HFFc6 (cell line): ENCODE results near the gene TBK1. TPM values are rescaled to one million over a fixed set of nuclear protein-coding genes. Genes with fewer than 3 reads are reported as not detected.

ENCODE experiments used
- DNase-seq: peaks from one replicate; pipeline ENCODE4 v3.0.0-alpha.2; 2018
- H3K27ac Mint-ChIP-seq: 2 replicates; pipeline ENCODE4 v1.8.0; 2020; ENCODE audit warnings: mild to moderate bottlenecking, mixed read lengths
- H3K27me3 Mint-ChIP-seq: 2 replicates; pipeline ENCODE4 v1.8.0; 2021; ENCODE audit warnings: mild to moderate bottlenecking, moderate library complexity, mixed read lengths; ENCODE audit not compliant: insufficient read depth
- H3K36me3 Mint-ChIP-seq: 2 replicates; pipeline ENCODE4 v1.8.0; 2021; ENCODE audit warnings: low read depth, mixed read lengths
- H3K4me1 Mint-ChIP-seq: 2 replicates; pipeline ENCODE4 v1.8.0; 2020; ENCODE audit warnings: low read depth, mixed read lengths
- H3K4me3 Mint-ChIP-seq: 2 replicates; pipeline ENCODE4 v1.8.0; 2020; ENCODE audit warnings: mild to moderate bottlenecking, moderate library complexity, mixed read lengths
- H3K9me3 Mint-ChIP-seq: 2 replicates; pipeline ENCODE4 v1.8.0; 2020; ENCODE audit warnings: mild to moderate bottlenecking, mixed read lengths
- total RNA-seq, 6 experiments: library from RNA; stranded (reverse); fragmentation: NEBNext Ultra II Directional; extraction: Animal tissue kit (Norgen Biotek cat#: 25700); gene quantifications; 2 replicates in 1 of 6; 3 replicates in 5 of 6; pipeline ENCODE4 v1.2.3, GENCODE V29; 2021
- TF ChIP-seq, protein P1 (sequence below): fragments of 200-600 bp; sonication (generic); IDR thresholded peaks from 2 replicates; pipeline ENCODE4 v1.5.0; 2021; ENCODE audit warnings: antibody characterized with exemption, mild to moderate bottlenecking

The TBK1 gene
- total RNA-seq, 6 experiments from 2014 or later, result 20.2 to 23.8 (median 21.0) TPM

DNA sequence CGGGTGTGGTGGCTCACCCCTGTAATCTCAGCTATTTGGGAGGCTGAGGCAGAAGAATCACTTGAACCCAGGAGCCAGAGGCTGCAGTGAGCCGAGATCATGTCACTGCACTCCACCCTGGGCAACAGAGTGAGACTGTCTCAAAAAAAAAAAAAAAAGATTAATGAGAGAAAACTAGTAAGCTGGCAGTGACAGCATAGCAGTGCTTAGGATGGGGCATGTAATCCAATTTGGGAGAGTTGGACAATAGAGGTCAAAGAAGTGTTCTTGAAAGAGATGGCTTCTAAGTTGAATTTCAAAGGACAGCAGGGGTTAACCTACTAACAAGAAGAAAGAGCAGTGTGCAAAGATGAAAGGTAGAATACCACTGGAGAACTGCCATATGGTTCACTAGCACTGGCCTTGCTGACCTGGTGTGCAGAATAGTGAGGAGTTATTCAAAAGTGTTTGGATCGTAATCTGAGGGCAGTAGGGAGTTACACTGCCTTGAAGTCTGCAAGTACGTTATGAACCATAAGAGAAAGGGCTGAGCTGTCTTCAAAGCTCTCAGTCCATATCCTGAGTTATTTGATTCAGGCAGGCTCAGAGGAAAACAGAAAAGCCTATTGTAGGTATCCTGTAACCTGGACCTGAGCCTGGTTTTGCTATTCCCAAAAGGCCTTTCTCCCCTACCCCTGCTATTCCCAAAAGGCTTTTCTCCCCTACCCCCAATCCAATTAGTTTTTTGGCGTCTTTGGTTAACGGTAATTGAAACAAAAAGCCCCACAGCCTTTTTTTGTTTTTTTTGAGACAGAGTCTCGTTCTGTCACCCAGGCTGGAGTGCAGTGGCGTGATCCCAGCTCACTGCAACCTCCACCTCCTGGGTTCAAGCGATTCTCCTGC is 44.3 kb upstream of the TBK1 start:
- Mint-ChIP-seq H3K27me3 (no peaks in the 10 kb centered on the region; the same call in 1 of the 2 replicates), H3K4me3 (0 out of 2 replicates have a peak overlapping the region, but pooled peaks have one; percentile 9), H3K27ac (no peak overlapping the region), H3K4me1 (peaks cover 48% of the 10 kb centered on the region), H3K9me3 (no peaks in the 10 kb centered on the region), H3K36me3 (peaks cover 15% of the 10 kb centered on the region)
- no peak for DNase-seq
- TF ChIP-seq, protein P1, sequence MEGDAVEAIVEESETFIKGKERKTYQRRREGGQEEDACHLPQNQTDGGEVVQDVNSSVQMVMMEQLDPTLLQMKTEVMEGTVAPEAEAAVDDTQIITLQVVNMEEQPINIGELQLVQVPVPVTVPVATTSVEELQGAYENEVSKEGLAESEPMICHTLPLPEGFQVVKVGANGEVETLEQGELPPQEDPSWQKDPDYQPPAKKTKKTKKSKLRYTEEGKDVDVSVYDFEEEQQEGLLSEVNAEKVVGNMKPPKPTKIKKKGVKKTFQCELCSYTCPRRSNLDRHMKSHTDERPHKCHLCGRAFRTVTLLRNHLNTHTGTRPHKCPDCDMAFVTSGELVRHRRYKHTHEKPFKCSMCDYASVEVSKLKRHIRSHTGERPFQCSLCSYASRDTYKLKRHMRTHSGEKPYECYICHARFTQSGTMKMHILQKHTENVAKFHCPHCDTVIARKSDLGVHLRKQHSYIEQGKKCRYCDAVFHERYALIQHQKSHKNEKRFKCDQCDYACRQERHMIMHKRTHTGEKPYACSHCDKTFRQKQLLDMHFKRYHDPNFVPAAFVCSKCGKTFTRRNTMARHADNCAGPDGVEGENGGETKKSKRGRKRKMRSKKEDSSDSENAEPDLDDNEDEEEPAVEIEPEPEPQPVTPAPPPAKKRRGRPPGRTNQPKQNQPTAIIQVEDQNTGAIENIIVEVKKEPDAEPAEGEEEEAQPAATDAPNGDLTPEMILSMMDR, result no peak

GRCh38 chr12:64411427-64411826 is 40.5 kb upstream of the TBK1 start:
- Mint-ChIP-seq H3K27me3 (no peaks in the 10 kb centered on the region), H3K4me3 (no peak overlapping the region), H3K4me1 (peaks cover 37% of the 10 kb centered on the region), H3K9me3 (no peaks in the 10 kb centered on the region), H3K36me3 (peaks cover 19% of the 10 kb centered on the region), H3K27ac (no peak overlapping the region)
- TF ChIP-seq, protein P1, result no peak
- no peak for DNase-seq

DNA sequence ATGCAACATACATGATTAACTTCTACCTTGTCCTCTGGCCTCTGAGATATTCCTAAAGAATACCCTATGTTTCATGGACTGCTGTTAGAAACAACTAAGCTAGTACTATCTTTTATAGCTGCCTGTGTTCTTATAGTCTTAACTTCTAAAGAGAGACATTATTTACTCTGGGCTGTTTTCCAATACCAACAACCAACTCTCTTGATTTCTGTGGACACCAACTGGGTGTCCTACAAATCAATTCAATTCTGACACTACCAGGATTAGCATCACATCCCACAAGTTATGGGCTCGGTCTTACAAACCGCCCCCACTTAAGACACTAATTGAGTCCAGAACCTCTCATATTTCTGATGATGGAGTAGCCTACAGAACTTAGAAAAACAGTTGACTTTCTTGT is 39.5 kb upstream of the TBK1 start:
- no peak overlapping the region for H3K4me3 Mint-ChIP-seq
- TF ChIP-seq, protein P1, result no peak
- H3K27me3 Mint-ChIP-seq, result no peaks in the 10 kb centered on the region
- peaks cover 27% of the 10 kb centered on the region for H3K4me1 Mint-ChIP-seq
- peaks cover 23% of the 10 kb centered on the region for H3K36me3 Mint-ChIP-seq
- no peaks in the 10 kb centered on the region for H3K9me3 Mint-ChIP-seq
- peak overlapping the region; percentile 19; the same call in 1 of the 2 replicates for H3K27ac Mint-ChIP-seq
- DNase-seq, result no peak

DNA sequence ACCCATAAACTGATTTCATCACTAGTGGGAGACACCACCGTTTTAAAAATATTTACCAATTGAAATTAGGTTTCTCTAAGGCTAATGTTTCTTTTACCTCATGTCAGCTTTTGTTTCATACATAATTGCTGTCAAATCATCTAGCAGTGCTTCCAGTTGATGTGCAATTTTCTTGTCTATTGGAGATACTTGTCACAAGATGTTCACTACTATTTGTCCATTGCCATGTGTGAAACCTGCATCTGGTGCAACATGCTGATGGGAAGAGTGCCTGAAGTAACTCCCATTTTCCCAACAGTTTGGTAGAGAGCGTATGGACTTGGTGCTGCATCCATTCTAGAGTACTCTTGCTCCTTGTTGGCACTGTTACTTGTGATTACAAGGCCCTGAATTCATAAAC is 38.0 kb upstream of the TBK1 start:
- no peaks in the 10 kb centered on the region for H3K27me3 Mint-ChIP-seq
- no peak for DNase-seq
- peaks cover 16% of the 10 kb centered on the region for H3K4me1 Mint-ChIP-seq
- H3K27ac Mint-ChIP-seq, result no peak overlapping the region
- TF ChIP-seq, protein P1, result no peak
- no peak overlapping the region for H3K4me3 Mint-ChIP-seq
- no peaks in the 10 kb centered on the region for H3K9me3 Mint-ChIP-seq
- H3K36me3 Mint-ChIP-seq, result peaks cover 23% of the 10 kb centered on the region

- H3K36me3 Mint-ChIP-seq, result peaks cover 17% of the 10 kb centered on the region
- H3K27ac Mint-ChIP-seq, result no peak overlapping the region
Measured at GRCh38 chr12:64418209-64418608, 33.7 kb upstream of the TBK1 start.

More at GRCh38 chr12:64418209-64418608, 33.7 kb upstream of the TBK1 start:
- H3K4me1 Mint-ChIP-seq, result no peaks in the 10 kb centered on the region
- no peaks in the 10 kb centered on the region for H3K27me3 Mint-ChIP-seq
- no peak overlapping the region for H3K4me3 Mint-ChIP-seq
- H3K9me3 Mint-ChIP-seq, result no peaks in the 10 kb centered on the region
- no peak for DNase-seq
- TF ChIP-seq, protein P1, result no peak
